Measurements from ENCODE around the gene LRRC28.
"Not testable (repeated sequence)": the region's sequence is repeated elsewhere in the genome, so short reads cannot be mapped to it uniquely, and the experiment has no call there.

Gene LRRC28

GRCh38 chr15:99250857-99251841 lies at the start of gene LRRC28:
Gene LRRC28, plus strand, starts transcription at chr15:99251481. Its CDS starts 4,477 bp downstream, at chr15:99255958.
- DNase-seq: peak; percentile 97
- Mint-ChIP-seq H3K4me1 (ENCODE audit: low read depth) (peaks cover 34% of the 10 kb centered on the region), H3K27me3 (no peaks in the 10 kb centered on the region), H3K36me3 (ENCODE audit: low read depth) (peaks cover 13% of the 10 kb centered on the region), H3K27ac (peak within 1 kb of the TSS; percentile 93), H3K4me3 (peak within 1 kb of the TSS; percentile 88), H3K9me3 (peaks cover 4% of the 10 kb centered on the region)

- H3K36me3 Mint-ChIP-seq (ENCODE audit: low read depth): no peaks in the 10 kb centered on the region
- H3K4me1 Mint-ChIP-seq (ENCODE audit: low read depth): no peaks in the 10 kb centered on the region
- no peak overlapping the region for H3K27ac Mint-ChIP-seq
- DNase-seq: no peak
- H3K4me3 Mint-ChIP-seq: no peak overlapping the region
- H3K9me3 Mint-ChIP-seq: no peaks in the 10 kb centered on the region
- peaks cover 11% of the 10 kb centered on the region for H3K27me3 Mint-ChIP-seq
Measured at GRCh38 chr15:99202176-99202552, 49.1 kb upstream of the LRRC28 start.

- peaks cover 14% of the 10 kb centered on the region for H3K27me3 Mint-ChIP-seq
- no peak overlapping the region for H3K4me3 Mint-ChIP-seq
- H3K27ac Mint-ChIP-seq: no peak overlapping the region
- H3K36me3 Mint-ChIP-seq (ENCODE audit: low read depth): no peaks in the 10 kb centered on the region
- H3K4me1 Mint-ChIP-seq (ENCODE audit: low read depth): no peaks in the 10 kb centered on the region
- H3K9me3 Mint-ChIP-seq: no peaks in the 10 kb centered on the region
- no peak for DNase-seq
Measured at GRCh38 chr15:99207672-99208071, 43.6 kb upstream of the LRRC28 start.

- no peaks in the 10 kb centered on the region for H3K4me1 Mint-ChIP-seq (ENCODE audit: low read depth)
- H3K36me3 Mint-ChIP-seq (ENCODE audit: low read depth): no peaks in the 10 kb centered on the region
- no peak for DNase-seq
- peaks cover 14% of the 10 kb centered on the region for H3K27me3 Mint-ChIP-seq
- no peaks in the 10 kb centered on the region for H3K9me3 Mint-ChIP-seq
- H3K4me3 Mint-ChIP-seq: no peak overlapping the region
- H3K27ac Mint-ChIP-seq: no peak overlapping the region
Measured at GRCh38 chr15:99209326-99209725, 42.0 kb upstream of the LRRC28 start.

GRCh38 chr15:99210334-99210733 lies 40.9 kb upstream of the LRRC28 start:
- no peak overlapping the region for H3K27ac Mint-ChIP-seq

GRCh38 chr15:99211926-99212325 lies 39.4 kb upstream of the LRRC28 start:
- H3K36me3 Mint-ChIP-seq (ENCODE audit: low read depth): no peaks in the 10 kb centered on the region
- H3K4me1 Mint-ChIP-seq (ENCODE audit: low read depth): no peaks in the 10 kb centered on the region
- H3K9me3 Mint-ChIP-seq: no peaks in the 10 kb centered on the region
- no peak overlapping the region for H3K4me3 Mint-ChIP-seq
- peaks cover 3% of the 10 kb centered on the region for H3K27me3 Mint-ChIP-seq
- no peak for DNase-seq
- no peak overlapping the region for H3K27ac Mint-ChIP-seq

More at GRCh38 chr15:99210334-99210733, 40.9 kb upstream of the LRRC28 start:
- Mint-ChIP-seq H3K4me1 (ENCODE audit: low read depth) (no peaks in the 10 kb centered on the region), H3K9me3 (no peaks in the 10 kb centered on the region), H3K4me3 (no peak overlapping the region), H3K27me3 (peaks cover 11% of the 10 kb centered on the region), H3K36me3 (ENCODE audit: low read depth) (no peaks in the 10 kb centered on the region)
- DNase-seq: no peak

GRCh38 chr15:99212406-99212805 lies 38.9 kb upstream of the LRRC28 start:
- Mint-ChIP-seq H3K4me1 (ENCODE audit: low read depth) (no peaks in the 10 kb centered on the region), H3K4me3 (no peak overlapping the region), H3K36me3 (ENCODE audit: low read depth) (no peaks in the 10 kb centered on the region), H3K27ac (no peak overlapping the region), H3K9me3 (no peaks in the 10 kb centered on the region), H3K27me3 (peaks cover 3% of the 10 kb centered on the region)
- DNase-seq: no peak

- no peak overlapping the region for H3K4me3 Mint-ChIP-seq
- H3K27me3 Mint-ChIP-seq: no peaks in the 10 kb centered on the region
- H3K4me1 Mint-ChIP-seq (ENCODE audit: low read depth): no peaks in the 10 kb centered on the region
- DNase-seq: peak; percentile 66
- H3K36me3 Mint-ChIP-seq (ENCODE audit: low read depth): no peaks in the 10 kb centered on the region
- H3K27ac Mint-ChIP-seq: no peak overlapping the region
- H3K9me3 Mint-ChIP-seq: no peaks in the 10 kb centered on the region
Measured at GRCh38 chr15:99213187-99213811, 38.0 kb upstream of the LRRC28 start.

GRCh38 chr15:99224372-99225214 lies 26.7 kb upstream of the LRRC28 start:
- no peaks in the 10 kb centered on the region for H3K36me3 Mint-ChIP-seq (ENCODE audit: low read depth)
- H3K4me3 Mint-ChIP-seq: no peak overlapping the region
- no peak overlapping the region for H3K27ac Mint-ChIP-seq
- no peaks in the 10 kb centered on the region for H3K9me3 Mint-ChIP-seq
- no peaks in the 10 kb centered on the region for H3K27me3 Mint-ChIP-seq
- no peak for DNase-seq
- H3K4me1 Mint-ChIP-seq (ENCODE audit: low read depth): no peaks in the 10 kb centered on the region

- no peak for DNase-seq
- no peak overlapping the region for H3K4me3 Mint-ChIP-seq
Measured at GRCh38 chr15:99226802-99227201, 24.5 kb upstream of the LRRC28 start.

GRCh38 chr15:99228120-99228770 lies 23.0 kb upstream of the LRRC28 start:
- Mint-ChIP-seq H3K4me3 (no peak overlapping the region), H3K9me3 (no peaks in the 10 kb centered on the region), H3K4me1 (ENCODE audit: low read depth) (no peaks in the 10 kb centered on the region)

More at GRCh38 chr15:99226802-99227201, 24.5 kb upstream of the LRRC28 start:
- H3K9me3 Mint-ChIP-seq: no peaks in the 10 kb centered on the region
- H3K36me3 Mint-ChIP-seq (ENCODE audit: low read depth): no peaks in the 10 kb centered on the region
- no peaks in the 10 kb centered on the region for H3K27me3 Mint-ChIP-seq
- no peak overlapping the region for H3K27ac Mint-ChIP-seq
- H3K4me1 Mint-ChIP-seq (ENCODE audit: low read depth): no peaks in the 10 kb centered on the region

GRCh38 chr15:99230867-99231266 lies 20.4 kb upstream of the LRRC28 start:
- no peak overlapping the region for H3K4me3 Mint-ChIP-seq
- no peaks in the 10 kb centered on the region for H3K36me3 Mint-ChIP-seq (ENCODE audit: low read depth)
- H3K9me3 Mint-ChIP-seq: no peaks in the 10 kb centered on the region
- H3K27ac Mint-ChIP-seq: no peak overlapping the region
- DNase-seq: no peak
- no peaks in the 10 kb centered on the region for H3K4me1 Mint-ChIP-seq (ENCODE audit: low read depth)
- H3K27me3 Mint-ChIP-seq: no peaks in the 10 kb centered on the region

More at GRCh38 chr15:99228120-99228770, 23.0 kb upstream of the LRRC28 start:
- Mint-ChIP-seq H3K27me3 (no peaks in the 10 kb centered on the region), H3K27ac (no peak overlapping the region), H3K36me3 (ENCODE audit: low read depth) (no peaks in the 10 kb centered on the region)
- DNase-seq: no peak

- Mint-ChIP-seq H3K36me3 (ENCODE audit: low read depth) (no peaks in the 10 kb centered on the region), H3K27ac (no peak overlapping the region), H3K4me3 (no peak overlapping the region), H3K27me3 (peaks cover 10% of the 10 kb centered on the region), H3K9me3 (no peaks in the 10 kb centered on the region), H3K4me1 (ENCODE audit: low read depth) (no peaks in the 10 kb centered on the region)
- DNase-seq: no peak
Measured at GRCh38 chr15:99232740-99233139, 18.5 kb upstream of the LRRC28 start.

GRCh38 chr15:99234160-99234559 lies 17.1 kb upstream of the LRRC28 start:
- not testable (repeated sequence) for H3K4me1 Mint-ChIP-seq (ENCODE audit: low read depth); H3K27ac Mint-ChIP-seq; H3K4me3 Mint-ChIP-seq; H3K36me3 Mint-ChIP-seq (ENCODE audit: low read depth); DNase-seq; H3K9me3 Mint-ChIP-seq
- H3K27me3 Mint-ChIP-seq: peaks cover 10% of the 10 kb centered on the region
